Bronchial epithelial cell (primary cell): ENCODE results near the gene NSFL1C. TPM values are rescaled to one million over a fixed set of nuclear protein-coding genes. Genes with fewer than 3 reads are reported as not detected.

Experiments used
- DNase-seq: peaks from one replicate; pipeline ENCODE4 v3.0.0-alpha.2; 2010; ENCODE audit warnings: low read depth
- FAIRE-seq: peaks from 2 replicates; lab custom pipeline; 2011; peaks lifted over from hg19 to GRCh38; lab: Jason Lieb, UNC
- H3K27me3 ChIP-seq: 2 replicates; pipeline ENCODE4 v1.5.1; 2011; ENCODE audit warnings: low read length; ENCODE audit not compliant: control insufficient read depth, insufficient read depth
- H3K36me3 ChIP-seq: 2 replicates; pipeline ENCODE4 v1.5.1; 2011; ENCODE audit warnings: low read length; ENCODE audit not compliant: control insufficient read depth, insufficient read depth
- H3K4me3 ChIP-seq: 2 replicates; pipeline ENCODE4 v1.5.1; 2011; ENCODE audit warnings: mild to moderate bottlenecking, low read depth, low read length, control low read depth
- total RNA-seq: library from RNA; depleted of rRNA; stranded (reverse); fragments of >200 nt; gene quantifications from 2 replicates; pipeline ENCODE4 v1.2.1, GENCODE V29; 2014
- TF ChIP-seq, protein P1 (sequence below): IDR thresholded peaks from 2 replicates; pipeline ENCODE4 v1.5.1; 2011; ENCODE audit warnings: mild to moderate bottlenecking, moderate library complexity, low read length, control low read depth, inconsistent platforms; ENCODE audit not compliant: insufficient read depth, severe bottlenecking

The NSFL1C gene
- total RNA-seq, 1 donor from 2014 or later, result 19.7 TPM

DNA sequence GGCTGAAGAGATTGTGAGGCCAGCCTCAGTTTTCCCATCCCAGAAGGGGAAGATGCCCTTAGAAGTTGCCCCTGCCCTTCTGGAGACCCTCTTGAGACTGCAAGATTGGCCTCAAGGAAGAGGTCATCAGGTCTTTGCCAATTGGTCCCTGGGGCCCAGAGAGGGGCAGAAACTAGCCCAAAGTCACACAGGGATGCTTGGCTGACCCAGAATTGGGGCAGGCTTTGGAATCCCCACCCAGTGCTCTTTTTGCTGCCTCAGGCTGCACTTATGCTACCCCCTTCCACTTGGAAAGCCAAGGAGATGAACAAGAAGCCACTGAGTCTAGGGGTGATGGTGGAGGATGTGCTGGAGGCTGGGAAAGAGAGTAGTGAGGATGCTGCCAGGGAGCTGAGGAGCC lies 48.9 kb downstream of the NSFL1C start:
- TF ChIP-seq, protein P1, sequence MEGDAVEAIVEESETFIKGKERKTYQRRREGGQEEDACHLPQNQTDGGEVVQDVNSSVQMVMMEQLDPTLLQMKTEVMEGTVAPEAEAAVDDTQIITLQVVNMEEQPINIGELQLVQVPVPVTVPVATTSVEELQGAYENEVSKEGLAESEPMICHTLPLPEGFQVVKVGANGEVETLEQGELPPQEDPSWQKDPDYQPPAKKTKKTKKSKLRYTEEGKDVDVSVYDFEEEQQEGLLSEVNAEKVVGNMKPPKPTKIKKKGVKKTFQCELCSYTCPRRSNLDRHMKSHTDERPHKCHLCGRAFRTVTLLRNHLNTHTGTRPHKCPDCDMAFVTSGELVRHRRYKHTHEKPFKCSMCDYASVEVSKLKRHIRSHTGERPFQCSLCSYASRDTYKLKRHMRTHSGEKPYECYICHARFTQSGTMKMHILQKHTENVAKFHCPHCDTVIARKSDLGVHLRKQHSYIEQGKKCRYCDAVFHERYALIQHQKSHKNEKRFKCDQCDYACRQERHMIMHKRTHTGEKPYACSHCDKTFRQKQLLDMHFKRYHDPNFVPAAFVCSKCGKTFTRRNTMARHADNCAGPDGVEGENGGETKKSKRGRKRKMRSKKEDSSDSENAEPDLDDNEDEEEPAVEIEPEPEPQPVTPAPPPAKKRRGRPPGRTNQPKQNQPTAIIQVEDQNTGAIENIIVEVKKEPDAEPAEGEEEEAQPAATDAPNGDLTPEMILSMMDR, result no peak
- FAIRE-seq (no peak), DNase-seq (no peak)
- no peaks in the 10 kb centered on the region for H3K36me3 ChIP-seq
- no peak overlapping the region for H3K4me3 ChIP-seq
- H3K27me3 ChIP-seq, result no peaks in the 10 kb centered on the region

DNA sequence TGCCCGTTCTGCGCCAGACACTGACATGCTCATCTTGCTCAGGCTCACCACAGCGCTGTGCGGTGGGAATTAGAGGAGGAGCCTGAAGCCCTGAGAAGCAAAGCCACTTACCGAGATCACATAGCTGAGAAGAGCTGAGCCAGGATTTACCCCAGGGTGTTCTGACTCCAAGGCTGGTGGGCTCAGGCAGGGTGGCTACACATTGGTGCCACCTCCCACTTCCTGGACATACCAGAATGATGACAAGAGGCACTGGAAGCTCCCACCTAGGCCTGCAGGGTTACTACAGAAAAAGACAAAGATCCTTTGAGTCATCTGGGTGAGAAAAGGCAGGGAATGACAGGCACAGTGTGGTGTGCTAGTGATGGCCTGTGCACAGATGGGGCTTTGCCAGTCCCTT lies 49.4 kb downstream of the NSFL1C start:
- DNase-seq (peak; percentile 92), FAIRE-seq (peak; percentile 58)
- H3K36me3 ChIP-seq, result no peaks in the 10 kb centered on the region
- TF ChIP-seq, protein P1, result no peak
- no peaks in the 10 kb centered on the region for H3K27me3 ChIP-seq
- H3K4me3 ChIP-seq, result no peak overlapping the region

DNA sequence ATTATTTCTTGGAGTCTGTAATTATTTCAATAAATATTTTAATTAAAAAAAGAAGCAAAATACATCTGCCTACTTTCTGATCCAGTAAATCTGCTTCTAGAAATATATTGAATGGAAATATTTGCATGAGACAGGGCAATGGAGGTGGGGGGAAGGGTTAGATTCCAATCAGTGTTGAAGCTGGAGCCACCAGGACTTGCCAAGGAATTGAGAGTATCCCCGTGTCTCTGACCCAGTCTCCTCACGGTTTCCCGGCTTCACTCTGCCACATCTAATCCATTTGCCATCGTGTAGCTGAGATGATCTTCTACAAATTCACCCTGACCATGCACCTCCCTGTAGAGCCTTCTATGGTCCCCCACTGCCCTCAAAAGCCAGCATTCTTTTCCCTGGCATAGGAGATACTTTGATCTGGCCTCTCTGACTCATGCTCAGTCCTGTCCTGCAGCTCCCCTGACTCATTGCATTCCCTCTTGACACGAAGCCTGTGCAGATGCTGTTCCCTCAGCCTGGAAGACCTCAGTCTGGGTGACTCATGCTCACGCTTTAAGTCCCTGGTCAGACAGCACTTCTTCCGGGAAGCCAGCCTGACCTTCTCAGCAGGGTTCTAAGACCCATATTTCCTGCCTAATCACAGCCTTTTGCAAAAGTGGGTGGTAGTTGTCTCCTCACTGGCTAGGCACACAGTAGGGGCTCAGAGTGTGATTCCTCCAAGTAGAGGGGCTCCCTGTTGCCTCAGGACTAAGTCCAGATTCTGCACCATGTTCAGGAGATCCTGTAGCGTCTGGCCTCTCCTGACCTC lies 50.8 kb downstream of the NSFL1C start:
- DNase-seq (peak; percentile 99), FAIRE-seq (no peak)
- no peaks in the 10 kb centered on the region for H3K36me3 ChIP-seq
- TF ChIP-seq, protein P1, result no peak
- no peak overlapping the region for H3K4me3 ChIP-seq
- H3K27me3 ChIP-seq, result no peaks in the 10 kb centered on the region

DNA sequence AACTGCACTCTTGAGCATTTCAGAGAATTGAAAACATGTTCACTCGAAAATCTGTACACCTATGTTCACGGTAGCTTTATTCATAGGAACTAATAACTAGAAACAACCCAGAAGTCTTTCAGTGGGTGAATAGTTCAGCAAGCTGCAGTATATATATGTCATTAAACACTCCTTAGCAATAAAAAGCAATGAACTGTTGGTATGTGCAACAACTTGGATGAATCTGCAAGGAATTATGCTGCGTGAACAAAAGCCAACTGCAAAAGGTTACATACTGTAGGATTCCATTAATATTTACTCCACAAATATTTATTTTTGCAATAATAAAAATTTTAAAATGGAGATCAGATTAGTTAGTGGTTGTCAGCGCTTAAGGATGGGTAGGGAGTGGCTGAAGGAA lies 51.7 kb downstream of the NSFL1C start:
- DNase-seq (no peak), FAIRE-seq (no peak)
- Histone ChIP-seq H3K4me3 (no peak overlapping the region), H3K27me3 (no peaks in the 10 kb centered on the region), H3K36me3 (no peaks in the 10 kb centered on the region)
- TF ChIP-seq, protein P1, result no peak

DNA sequence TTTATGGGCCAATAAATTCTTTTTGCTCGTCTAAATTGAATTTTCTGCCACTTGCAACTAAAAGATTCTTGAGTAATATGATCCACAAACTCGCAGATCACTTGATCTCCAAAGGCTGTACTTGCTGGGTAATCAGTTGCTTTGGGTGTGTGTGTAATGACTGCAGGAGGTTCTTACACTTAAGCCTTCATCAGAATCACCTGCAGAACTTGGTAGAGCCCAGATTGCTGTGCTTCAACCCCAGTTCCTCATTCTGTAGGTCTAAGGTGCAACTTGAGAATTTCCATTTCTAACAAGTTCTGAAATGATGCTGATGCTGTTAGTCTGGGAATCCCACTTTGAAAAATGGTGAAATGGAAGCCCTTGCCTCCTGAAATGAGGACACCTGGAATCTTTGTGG lies 60.8 kb downstream of the NSFL1C start:
- TF ChIP-seq, protein P1, result no peak
- H3K36me3 ChIP-seq, result no peaks in the 10 kb centered on the region
- no peaks in the 10 kb centered on the region for H3K27me3 ChIP-seq
- DNase-seq, result no peak
- H3K4me3 ChIP-seq, result no peak overlapping the region
- FAIRE-seq, result peak; percentile 36
